Fibroblast of skin of left biceps (primary cell): ENCODE data around the gene GMPPA.

ENCODE experiments used
- DNase-seq, 2 experiments: peaks; one replicate each; pipeline ENCODE4 v3.0.0-alpha.2; 2013; ENCODE audit warnings: low read depth in 2 of 2

GMPPA gene

DNA sequence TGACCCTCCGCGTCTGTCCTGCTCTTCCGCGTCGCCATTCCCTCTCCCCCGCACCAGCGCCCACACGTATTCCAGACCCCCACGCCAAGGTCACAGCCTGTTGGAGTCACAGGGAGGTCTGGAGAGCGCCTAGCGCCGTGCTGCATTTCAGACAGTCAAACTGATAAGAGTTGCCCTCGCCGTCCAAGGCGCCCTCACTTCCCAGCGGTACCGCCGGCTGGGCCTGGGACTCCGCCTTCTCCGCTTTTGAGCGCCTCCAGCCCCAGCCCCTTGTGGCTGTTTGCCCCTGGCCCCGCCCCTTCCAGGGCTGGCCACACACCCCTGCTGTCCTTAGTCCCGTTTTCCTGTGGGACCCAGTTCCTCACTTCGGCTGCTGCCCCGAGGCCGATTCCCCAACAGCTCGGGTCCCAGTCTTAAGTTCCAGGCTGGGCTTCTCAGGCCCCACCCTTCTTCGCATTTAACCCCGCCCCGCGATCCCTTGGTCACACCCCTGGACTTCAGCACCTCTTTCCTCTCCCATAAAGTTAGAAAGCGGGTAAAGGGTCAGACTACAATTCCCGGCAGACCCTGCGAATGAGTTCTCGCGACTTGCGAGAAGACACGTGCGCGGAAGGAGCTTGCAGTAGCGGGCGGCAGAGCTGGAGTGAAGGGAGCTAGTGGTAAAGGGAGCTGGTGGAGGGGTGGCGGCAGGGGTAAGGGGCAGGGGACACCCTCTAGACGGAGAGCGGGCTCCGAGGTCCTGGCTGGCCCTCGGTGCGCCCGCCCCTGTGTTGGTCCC is at the start of gene GMPPA:
GMPPA (plus strand) TSS at position 612 of the 778 bp plus-strand sequence. CDS start 1,085 bp downstream, outside the sequence.
- DNase-seq: peak; percentile 95 to 97

- no peak for DNase-seq
Observed at GRCh38 chr2:219449609-219450008, 49.1 kb upstream of the GMPPA start.

DNA sequence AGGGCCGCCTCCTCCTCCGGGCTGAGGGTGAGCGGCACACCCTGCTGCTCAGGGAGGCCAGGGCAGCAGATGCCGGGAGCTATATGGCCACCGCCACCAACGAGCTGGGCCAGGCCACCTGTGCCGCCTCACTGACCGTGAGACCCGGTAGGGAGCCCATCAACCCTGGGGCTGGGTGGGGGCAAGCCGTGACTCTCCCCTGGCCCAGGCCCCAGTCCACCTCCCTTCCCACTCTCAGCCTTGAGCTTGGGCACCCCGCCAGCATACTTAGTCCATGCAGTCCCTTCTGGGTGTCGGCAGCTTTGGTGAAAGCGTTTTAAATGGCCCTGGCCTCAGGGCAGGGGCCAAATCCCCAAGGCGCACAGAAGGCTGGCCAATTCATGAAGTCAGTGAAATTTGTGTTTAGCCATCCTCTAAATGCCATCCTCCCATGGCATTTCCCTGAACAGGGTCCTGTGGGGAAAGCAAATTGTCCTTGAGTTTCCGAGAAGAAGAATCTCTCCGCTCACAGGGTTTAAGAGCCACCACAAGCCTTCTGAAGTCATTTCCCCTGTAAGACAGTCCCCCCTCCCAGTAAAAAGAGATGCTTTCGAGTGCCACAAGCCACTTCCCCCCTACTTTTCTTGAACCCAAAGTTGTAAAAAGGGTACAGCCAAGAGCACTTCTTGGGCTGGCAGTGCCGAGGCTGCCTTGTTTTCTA is 46.9 kb upstream of the GMPPA start:
- DNase-seq: no peak

DNA sequence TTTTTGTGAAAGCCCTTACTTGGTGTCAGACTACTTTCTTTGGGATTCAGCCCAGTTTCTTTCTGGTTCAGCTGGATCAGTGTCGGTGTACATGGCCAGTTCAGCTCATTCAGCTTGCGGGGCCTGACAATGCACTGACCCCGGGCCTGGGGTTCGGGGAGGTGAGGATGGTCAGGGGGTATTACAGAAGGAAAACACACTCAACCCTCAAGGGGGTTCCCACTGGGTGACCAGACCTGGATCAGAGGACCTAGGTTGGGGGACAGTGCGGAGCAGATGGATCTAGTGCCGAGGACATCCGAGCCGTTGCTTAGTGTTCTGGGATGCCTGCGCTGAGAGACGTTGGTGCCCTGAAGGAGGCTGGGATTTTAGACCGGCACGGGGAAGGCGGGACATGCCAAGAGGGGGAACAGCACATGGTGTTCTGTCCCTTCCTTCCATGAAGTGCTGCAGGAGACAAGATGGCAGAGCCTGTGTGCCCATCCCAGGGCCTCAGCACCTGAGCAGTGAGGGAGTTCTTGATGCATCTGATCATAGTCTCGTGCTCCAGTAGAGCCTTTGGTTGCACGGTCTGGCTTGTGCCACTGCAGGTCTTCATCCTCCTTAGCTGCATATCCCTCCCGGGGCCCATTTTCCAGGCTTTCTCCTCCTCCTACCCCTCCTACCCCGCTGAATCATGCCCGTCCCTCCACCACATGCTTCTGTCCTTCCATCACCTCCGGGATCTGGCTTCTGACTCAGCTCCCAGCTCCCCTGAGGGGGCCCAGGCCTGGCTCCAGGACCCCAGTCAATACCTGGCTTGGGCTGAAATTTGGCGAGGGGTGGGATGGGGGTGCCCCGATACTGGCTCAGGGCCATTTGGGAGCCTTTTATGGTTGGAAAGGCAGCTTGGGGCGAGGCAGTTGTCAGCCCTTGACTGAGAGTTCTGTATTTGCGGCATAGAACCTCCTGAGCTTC is 46.1 kb upstream of the GMPPA start:
- DNase-seq: peak; percentile 97 to 98

- peak; percentile 86 for DNase-seq
Observed at GRCh38 chr2:219453671-219454590, 44.8 kb upstream of the GMPPA start.

DNA sequence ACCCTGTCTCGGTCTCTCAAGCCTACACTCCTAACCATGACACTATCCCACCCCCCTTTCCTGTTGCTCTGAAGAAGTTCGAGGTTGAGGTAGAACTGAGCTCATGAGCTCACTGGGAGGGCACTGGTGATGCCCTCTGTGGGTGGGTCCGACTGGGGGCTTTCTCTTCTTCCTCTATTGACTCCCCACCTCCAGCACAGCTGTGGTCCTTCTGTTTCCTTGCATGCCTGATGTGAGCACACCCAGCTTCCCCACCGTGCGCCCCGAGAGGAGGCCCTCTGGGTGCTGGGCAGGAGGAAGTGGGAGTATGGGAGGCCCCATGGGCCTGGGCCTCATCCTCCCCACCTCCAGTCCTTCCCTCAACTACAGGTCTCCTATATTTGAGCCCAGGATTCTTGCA is 43.1 kb upstream of the GMPPA start:
- no peak for DNase-seq

DNA sequence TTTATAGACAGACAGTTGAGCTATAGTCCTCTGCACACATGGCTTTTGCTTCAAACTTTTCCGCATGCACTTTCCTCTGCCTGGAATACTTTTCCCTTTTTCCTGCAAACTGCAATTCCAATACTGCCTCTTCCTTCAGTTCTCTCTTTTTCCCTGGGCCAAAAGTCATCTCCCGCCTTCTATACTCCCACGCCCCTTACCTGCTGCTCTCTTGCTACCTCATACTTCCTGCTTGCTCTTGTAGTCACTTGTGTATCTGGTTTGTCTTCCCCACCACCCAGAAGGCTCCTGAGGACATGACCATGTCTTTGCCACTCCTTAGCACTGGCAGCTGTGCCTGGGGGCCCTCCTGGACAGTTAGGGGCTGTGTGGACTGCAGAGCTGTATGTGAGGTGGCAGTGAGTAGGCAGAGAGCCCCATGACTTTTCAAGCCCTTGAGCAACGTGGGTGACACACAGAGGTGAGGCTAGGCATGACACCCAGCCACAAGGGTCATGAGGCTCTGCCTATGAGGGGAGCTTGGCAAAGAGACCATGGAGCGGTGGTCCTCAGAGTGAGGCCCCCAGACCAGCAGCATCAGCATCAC is 40.8 kb upstream of the GMPPA start:
- no peak for DNase-seq

- no peak for DNase-seq
Observed at GRCh38 chr2:219458996-219459395, 39.7 kb upstream of the GMPPA start.

- DNase-seq: no peak
Observed at GRCh38 chr2:219459460-219460311, 39.0 kb upstream of the GMPPA start.

GRCh38 chr2:219460424-219460926 is 38.2 kb upstream of the GMPPA start:
- peak in 1 of 2 experiments; percentile 31 for DNase-seq

DNA sequence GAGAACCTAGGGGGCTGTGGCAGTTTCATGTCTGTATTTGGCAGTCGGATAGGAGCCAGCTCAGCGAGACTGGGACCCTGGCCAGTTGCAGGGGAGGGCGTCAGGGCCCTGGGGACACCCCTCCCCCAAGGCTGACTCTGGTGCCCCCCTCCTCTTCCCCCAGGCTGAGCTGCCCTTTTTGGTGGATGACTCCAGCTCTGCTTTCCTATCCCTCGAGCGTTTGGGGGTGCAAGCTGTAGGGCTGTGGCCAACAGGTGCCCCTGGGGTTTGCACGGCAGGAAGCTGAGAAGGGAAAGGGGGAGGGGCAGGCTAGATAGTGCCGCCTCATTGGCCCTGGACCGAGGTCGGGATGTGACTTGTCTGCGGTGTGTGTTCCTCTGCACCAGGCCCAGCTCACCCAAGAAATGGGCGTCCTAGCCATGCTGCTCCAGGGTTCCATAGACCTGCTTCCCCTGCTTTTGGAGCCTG is 37.6 kb upstream of the GMPPA start:
- DNase-seq: no peak

DNA sequence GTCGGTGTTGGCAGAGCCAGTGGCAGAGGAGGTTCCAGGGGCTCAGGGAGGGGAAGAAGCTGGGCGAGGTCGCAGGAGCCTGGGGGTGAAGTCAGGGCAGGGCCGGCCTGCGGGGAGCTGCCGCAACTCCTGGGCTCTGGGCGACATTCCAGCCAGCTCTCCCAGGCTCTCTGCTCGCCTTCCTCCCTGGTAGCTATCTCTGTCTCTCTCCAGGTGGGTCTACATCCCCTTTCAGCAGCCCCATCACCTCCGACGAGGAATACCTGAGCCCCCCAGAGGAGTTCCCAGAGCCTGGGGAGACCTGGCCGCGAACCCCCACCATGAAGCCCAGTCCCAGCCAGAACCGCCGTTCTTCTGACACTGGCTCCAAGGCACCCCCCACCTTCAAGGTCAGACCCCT is 37.0 kb upstream of the GMPPA start:
- no peak for DNase-seq

DNA sequence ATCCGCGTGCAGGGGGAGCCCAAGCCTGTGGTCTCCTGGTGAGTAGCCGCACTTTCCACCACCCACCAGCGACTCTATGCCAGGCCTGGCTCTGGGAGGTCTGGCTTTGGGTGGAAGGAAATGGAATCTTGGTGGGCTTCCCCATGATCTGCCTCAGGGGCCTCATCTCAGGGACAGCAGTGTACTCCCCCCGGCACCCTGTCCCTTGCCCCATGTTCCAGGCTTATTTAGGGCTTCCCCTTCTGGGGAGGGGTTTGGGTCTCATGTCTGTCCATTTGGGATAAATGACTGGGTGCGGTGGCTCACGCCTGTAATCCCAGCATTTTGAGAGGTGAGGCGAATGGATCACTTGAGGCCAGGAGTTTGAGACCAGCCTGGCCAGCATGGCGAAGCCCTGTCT is 36.3 kb upstream of the GMPPA start:
- no peak for DNase-seq

GRCh38 chr2:219464286-219465032 is 34.2 kb upstream of the GMPPA start:
- DNase-seq: no peak

DNA sequence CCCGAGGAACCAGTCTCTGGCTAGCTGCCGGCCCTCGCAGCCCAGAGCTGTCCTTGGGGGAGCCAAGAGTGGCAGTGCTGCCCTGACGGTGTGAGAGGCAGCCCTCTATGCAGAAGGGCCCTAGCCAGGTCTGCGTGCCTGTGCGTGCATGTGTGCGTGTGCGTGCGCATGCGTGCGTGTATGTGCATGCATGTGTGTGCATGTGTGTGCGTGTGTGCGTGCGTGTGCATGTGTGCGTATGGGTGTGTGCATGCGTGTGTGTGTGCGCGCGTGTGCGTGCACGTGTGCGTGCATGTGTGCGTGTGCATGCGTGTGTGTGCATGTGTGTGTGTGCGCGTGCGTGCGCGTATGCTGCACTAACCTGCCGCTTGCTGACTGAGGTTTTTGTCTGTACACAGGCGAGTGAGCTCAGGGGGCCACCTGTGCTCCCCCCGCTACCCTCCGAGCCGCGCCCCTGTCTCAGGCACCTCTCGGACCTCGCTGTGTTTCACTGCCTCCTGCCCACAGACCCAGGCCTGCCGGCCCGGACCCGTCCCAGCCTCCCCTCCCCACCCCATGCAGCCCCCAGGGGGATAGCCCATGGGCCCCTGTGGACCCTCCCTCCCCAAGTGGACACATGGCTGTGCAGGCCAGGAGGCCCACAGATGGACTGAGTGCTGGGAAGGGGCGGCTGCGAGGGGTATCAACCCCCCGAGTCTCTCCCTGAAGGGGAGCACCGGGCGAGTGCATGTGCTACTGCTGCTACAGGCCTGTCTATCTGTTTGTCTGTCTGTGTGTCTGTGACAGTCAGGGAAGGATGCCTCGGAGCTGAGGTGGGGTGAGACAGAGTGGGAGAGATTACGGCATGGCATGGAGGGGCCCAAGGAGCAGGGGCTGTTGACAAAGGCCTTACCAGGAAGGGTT is 32.8 kb upstream of the GMPPA start:
- no peak for DNase-seq

- no peak for DNase-seq
Observed at GRCh38 chr2:219466816-219467735, 31.6 kb upstream of the GMPPA start.

GRCh38 chr2:219467736-219468075 is 31.0 kb upstream of the GMPPA start:
- DNase-seq: no peak
